Neural progenitor cell (in vitro differentiated cells): Measurements from ENCODE around the gene JAKMIP3. TPM values are rescaled to one million over a fixed set of nuclear protein-coding genes. Genes with fewer than 3 reads are reported as not detected.
A peak's percentile ranks its signal among the peaks of the same experiment; 100 is the strongest.

ENCODE experiments used
- DNase-seq: peaks from one replicate; pipeline ENCODE4 v3.0.0-alpha.2; 2016; ENCODE audit warnings: low spot score
- H2AFZ ChIP-seq: fragments of 200-600 bp; sonication (generic); replicated peaks from 2 replicates; pipeline ENCODE4 v1.6.1; 2016; ENCODE audit warnings: antibody characterized with exemption
- H3F3A ChIP-seq: fragments of 200-600 bp; sonication (generic); 2 replicates; pipeline ENCODE4 v1.6.1; 2016; ENCODE audit warnings: antibody characterized with exemption, low read depth
- H3K27ac ChIP-seq: fragments of 200-600 bp; sonication (generic); 2 replicates; pipeline ENCODE4 v1.5.1; 2016; ENCODE audit warnings: mild to moderate bottlenecking
- H3K27me3 ChIP-seq: fragments of 200-600 bp; sonication (generic); 2 replicates; pipeline ENCODE4 v1.6.1; 2016; ENCODE audit warnings: mild to moderate bottlenecking, moderate library complexity
- H3K36me3 ChIP-seq: fragments of 200-600 bp; sonication (generic); 2 replicates; pipeline ENCODE4 v1.5.1; 2016
- H3K4me1 ChIP-seq: fragments of 200-600 bp; sonication (generic); 2 replicates; pipeline ENCODE4 v1.6.1; 2016; ENCODE audit warnings: mixed run types
- H3K4me2 ChIP-seq: fragments of 200-600 bp; sonication (generic); 2 replicates; pipeline ENCODE4 v1.6.1; 2016
- H3K4me3 ChIP-seq: fragments of 200-600 bp; sonication (generic); 2 replicates; pipeline ENCODE4 v1.5.1; 2016
- H3K79me2 ChIP-seq: fragments of 200-600 bp; sonication (generic); 2 replicates; pipeline ENCODE4 v1.6.1; 2016; ENCODE audit warnings: low read depth
- H3K9ac ChIP-seq: fragments of 200-600 bp; sonication (generic); 2 replicates; pipeline ENCODE4 v1.6.1; 2016
- H3K9me3 ChIP-seq: fragments of 200-600 bp; sonication (generic); 2 replicates; pipeline ENCODE4 v1.5.1; 2016; ENCODE audit warnings: low read depth
- H4K20me1 ChIP-seq: fragments of 200-600 bp; sonication (generic); 2 replicates; pipeline ENCODE4 v1.6.1; 2016; ENCODE audit warnings: low read depth
- H3K27ac Mint-ChIP-seq: 3 replicates; pipeline ENCODE4 v1.8.0; 2021; ENCODE audit warnings: mixed read lengths
- H3K27me3 Mint-ChIP-seq: 2 replicates; pipeline ENCODE4 v1.8.0; 2022; ENCODE audit warnings: low read depth, mild to moderate bottlenecking, inconsistent platforms, moderate library complexity, mixed read lengths; ENCODE audit not compliant: insufficient read depth
- H3K36me3 Mint-ChIP-seq: 3 replicates; pipeline ENCODE4 v1.8.0; 2021; ENCODE audit warnings: mixed read lengths
- H3K4me1 Mint-ChIP-seq: 3 replicates; pipeline ENCODE4 v1.8.0; 2021; ENCODE audit warnings: mixed read lengths
- H3K4me3 Mint-ChIP-seq: 3 replicates; pipeline ENCODE4 v1.8.0; 2021; ENCODE audit warnings: mild to moderate bottlenecking, moderate library complexity, mixed read lengths
- H3K9me3 Mint-ChIP-seq: 3 replicates; pipeline ENCODE4 v1.8.0; 2020; ENCODE audit warnings: mixed read lengths
- EZH2 ChIP-seq: fragments of 200-600 bp; sonication (generic); IDR thresholded peaks from 2 replicates; pipeline ENCODE4 v1.6.1; 2017; ENCODE audit warnings: antibody characterized with exemption, mild to moderate bottlenecking, moderate library complexity
- EZH2phosphoT487 ChIP-seq: fragments of 200-600 bp; sonication (generic); IDR thresholded peaks from 2 replicates; pipeline ENCODE4 v1.6.1; 2017; ENCODE audit warnings: antibody characterized with exemption
- total RNA-seq: library from RNA; depleted of rRNA; stranded (reverse); fragments of >200 nt; gene quantifications from 2 replicates; pipeline ENCODE4 v1.2.3, GENCODE V29; 2015; ENCODE audit warnings: low replicate concordance
- TF ChIP-seq, protein P1 (sequence below): fragments of 200-600 bp; sonication (generic); IDR thresholded peaks from 2 replicates; pipeline ENCODE4 v1.5.1; 2017; ENCODE audit warnings: antibody characterized with exemption, mild to moderate bottlenecking

Gene JAKMIP3
- total RNA-seq, 1 donor from 2014 or later: 0.37 TPM

DNA sequence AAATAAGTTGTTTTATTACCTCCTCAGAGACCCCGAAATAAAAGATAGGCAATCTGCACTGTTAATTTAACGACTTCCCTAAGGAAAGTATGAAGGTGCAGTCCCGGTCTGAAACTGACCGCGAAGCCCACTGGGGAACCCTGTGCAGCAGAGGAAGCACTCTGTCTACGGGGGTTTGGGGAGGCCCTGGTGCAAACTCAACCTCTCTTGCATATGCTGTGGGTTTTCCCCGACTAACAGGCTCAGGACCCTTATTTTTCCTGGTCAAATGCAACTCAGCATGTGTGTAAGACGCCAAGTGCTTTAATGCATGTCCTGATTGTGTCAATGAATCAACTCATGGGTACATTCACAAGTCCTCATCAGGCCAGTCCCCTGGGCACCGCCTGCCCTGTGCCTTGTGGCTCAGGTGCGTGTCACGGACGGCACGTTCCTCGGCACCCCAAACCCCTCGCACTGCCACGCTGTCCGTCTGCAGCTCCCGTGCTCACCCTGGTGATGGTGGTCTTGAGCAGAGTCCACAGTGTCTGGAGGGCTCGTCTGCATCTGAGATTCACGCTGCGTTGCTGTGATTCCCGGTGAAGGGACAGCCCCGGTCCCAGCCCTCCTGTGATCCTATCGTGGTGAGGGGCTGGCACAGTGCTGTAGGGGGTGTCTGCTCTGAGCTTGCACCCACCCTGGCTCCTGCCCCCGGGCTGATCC is 33.8 kb downstream of the JAKMIP3 start:
- Histone ChIP-seq H3F3A (no peaks in the 10 kb centered on the region), H3K9me3 (no peaks in the 10 kb centered on the region), H3K27me3 (no peaks in the 10 kb centered on the region), H3K36me3 (no peaks in the 10 kb centered on the region), H2AFZ (no peak overlapping the region), H3K27ac (no peak overlapping the region), H3K9ac (no peak overlapping the region), H4K20me1 (no peaks in the 10 kb centered on the region), H3K4me3 (no peak overlapping the region), H3K4me2 (no peak overlapping the region), H3K79me2 (no peaks in the 10 kb centered on the region), H3K4me1 (no peaks in the 10 kb centered on the region)
- Mint-ChIP-seq H3K9me3 (peaks cover 2% of the 10 kb centered on the region), H3K4me3 (no peak overlapping the region), H3K36me3 (no peaks in the 10 kb centered on the region), H3K27ac (no peak overlapping the region), H3K27me3 (peaks cover 6% of the 10 kb centered on the region), H3K4me1 (no peaks in the 10 kb centered on the region)
- DNase-seq: no peak
- TF ChIP-seq EZH2phosphoT487 (no peak), EZH2 (no peak)
- TF ChIP-seq, protein P1, sequence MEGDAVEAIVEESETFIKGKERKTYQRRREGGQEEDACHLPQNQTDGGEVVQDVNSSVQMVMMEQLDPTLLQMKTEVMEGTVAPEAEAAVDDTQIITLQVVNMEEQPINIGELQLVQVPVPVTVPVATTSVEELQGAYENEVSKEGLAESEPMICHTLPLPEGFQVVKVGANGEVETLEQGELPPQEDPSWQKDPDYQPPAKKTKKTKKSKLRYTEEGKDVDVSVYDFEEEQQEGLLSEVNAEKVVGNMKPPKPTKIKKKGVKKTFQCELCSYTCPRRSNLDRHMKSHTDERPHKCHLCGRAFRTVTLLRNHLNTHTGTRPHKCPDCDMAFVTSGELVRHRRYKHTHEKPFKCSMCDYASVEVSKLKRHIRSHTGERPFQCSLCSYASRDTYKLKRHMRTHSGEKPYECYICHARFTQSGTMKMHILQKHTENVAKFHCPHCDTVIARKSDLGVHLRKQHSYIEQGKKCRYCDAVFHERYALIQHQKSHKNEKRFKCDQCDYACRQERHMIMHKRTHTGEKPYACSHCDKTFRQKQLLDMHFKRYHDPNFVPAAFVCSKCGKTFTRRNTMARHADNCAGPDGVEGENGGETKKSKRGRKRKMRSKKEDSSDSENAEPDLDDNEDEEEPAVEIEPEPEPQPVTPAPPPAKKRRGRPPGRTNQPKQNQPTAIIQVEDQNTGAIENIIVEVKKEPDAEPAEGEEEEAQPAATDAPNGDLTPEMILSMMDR: no peak

DNA sequence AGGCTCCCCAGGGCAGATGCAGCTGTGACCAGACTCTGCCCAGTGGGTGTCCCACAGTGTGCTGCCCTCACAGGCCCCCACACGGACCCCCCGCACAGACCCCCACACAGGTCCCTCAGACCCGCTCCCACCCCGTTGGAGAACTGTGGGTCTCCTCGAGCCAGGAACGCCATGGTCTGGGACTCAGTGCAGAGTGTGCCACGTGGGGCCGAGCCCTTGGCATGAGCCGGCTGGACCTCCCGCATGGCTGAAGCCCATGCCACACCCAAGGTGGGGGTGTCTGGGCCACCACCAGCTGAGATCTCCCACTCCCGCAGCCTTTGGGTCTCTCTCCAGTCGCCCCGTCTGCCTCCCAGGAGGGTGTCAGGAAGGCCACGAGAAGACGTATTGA is 34.3 kb downstream of the JAKMIP3 start:
- H3K4me2 ChIP-seq: no peak overlapping the region
- no peaks in the 10 kb centered on the region for H3K4me1 ChIP-seq
- no peaks in the 10 kb centered on the region for H3K9me3 ChIP-seq
- H3K36me3 Mint-ChIP-seq: no peaks in the 10 kb centered on the region
- no peak overlapping the region for H2AFZ ChIP-seq
- no peak overlapping the region for H3K4me3 ChIP-seq
- H3K36me3 ChIP-seq: no peaks in the 10 kb centered on the region
- no peak overlapping the region for H3K27ac ChIP-seq
- H3K9me3 Mint-ChIP-seq: peaks cover 2% of the 10 kb centered on the region
- H3K4me1 Mint-ChIP-seq: no peaks in the 10 kb centered on the region
- no peaks in the 10 kb centered on the region for H3K79me2 ChIP-seq
- H3K27me3 ChIP-seq: no peaks in the 10 kb centered on the region
- no peaks in the 10 kb centered on the region for H3F3A ChIP-seq
- no peak overlapping the region for H3K9ac ChIP-seq
- H3K27me3 Mint-ChIP-seq: peaks cover 7% of the 10 kb centered on the region
- H3K27ac Mint-ChIP-seq: no peak overlapping the region
- DNase-seq: no peak
- TF ChIP-seq EZH2phosphoT487 (no peak), EZH2 (no peak)
- TF ChIP-seq, protein P1: no peak
- H4K20me1 ChIP-seq: no peaks in the 10 kb centered on the region
- H3K4me3 Mint-ChIP-seq: no peak overlapping the region

DNA sequence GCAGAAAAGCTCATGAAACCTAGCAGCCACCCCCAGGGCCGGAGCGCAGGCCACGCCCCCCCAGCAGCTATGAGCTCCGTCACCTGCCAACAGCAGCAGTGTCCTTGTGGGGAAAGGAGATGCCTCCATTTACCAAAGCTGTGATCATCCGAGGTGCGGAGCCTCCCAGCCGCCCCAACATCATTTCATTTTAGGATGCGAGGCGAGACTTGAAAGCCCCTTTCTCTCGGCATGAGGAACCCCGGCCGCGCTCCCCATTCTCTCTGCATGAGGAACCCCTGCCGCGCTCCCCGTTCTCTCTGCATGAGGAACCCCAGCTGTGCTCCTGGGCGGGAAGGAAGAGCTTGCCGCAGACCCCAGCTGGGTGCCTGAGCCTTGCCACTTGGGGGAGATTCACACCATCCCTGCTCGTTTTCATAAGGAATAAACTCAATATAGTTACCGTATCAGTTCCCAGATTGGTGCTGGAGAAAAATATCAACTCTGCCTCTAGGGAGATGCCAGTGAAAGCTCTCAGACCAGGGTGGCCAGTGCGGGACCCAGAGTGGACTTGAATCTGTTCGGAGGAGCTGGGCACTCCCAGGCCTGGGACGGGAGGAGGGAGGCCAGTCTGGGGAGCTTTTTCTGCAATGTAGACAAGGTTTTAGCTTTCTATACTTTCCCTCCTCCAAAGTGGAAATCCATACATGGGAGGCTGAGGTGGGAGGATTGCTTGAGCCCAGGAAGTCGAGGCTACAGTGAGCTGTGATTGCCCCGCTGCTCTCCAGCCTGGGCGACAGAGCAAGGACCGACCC is 35.0 kb downstream of the JAKMIP3 start:
- Mint-ChIP-seq H3K27ac (peak overlapping the region; percentile 60), H3K27me3 (peaks cover 10% of the 10 kb centered on the region), H3K9me3 (no peaks in the 10 kb centered on the region), H3K4me1 (no peaks in the 10 kb centered on the region), H3K36me3 (no peaks in the 10 kb centered on the region), H3K4me3 (no peak overlapping the region)
- Histone ChIP-seq H3K9me3 (no peaks in the 10 kb centered on the region), H3K9ac (no peak overlapping the region), H4K20me1 (no peaks in the 10 kb centered on the region), H3K4me1 (no peaks in the 10 kb centered on the region), H3K4me3 (no peak overlapping the region), H3K79me2 (no peaks in the 10 kb centered on the region), H2AFZ (no peak overlapping the region), H3K36me3 (no peaks in the 10 kb centered on the region), H3K4me2 (no peak overlapping the region), H3K27ac (no peak overlapping the region), H3K27me3 (no peaks in the 10 kb centered on the region), H3F3A (no peaks in the 10 kb centered on the region)
- no peak for DNase-seq
- TF ChIP-seq EZH2 (no peak), EZH2phosphoT487 (no peak)
- TF ChIP-seq, protein P1: no peak
